ENCODE data around the gene MEF2A.

MEF2A gene

GRCh38 chr15:99752556-99752955, 186.8 kb downstream of the MEF2A start:
- H3K4me3 Mint-ChIP-seq = no peak overlapping the region
- no peaks in the 10 kb centered on the region for H3K27me3 Mint-ChIP-seq
- no peaks in the 10 kb centered on the region for H3K36me3 Mint-ChIP-seq
- no peak overlapping the region for H3K27ac Mint-ChIP-seq
- no peaks in the 10 kb centered on the region for H3K9me3 Mint-ChIP-seq
- peaks cover 7% of the 10 kb centered on the region for H3K4me1 Mint-ChIP-seq

DNA sequence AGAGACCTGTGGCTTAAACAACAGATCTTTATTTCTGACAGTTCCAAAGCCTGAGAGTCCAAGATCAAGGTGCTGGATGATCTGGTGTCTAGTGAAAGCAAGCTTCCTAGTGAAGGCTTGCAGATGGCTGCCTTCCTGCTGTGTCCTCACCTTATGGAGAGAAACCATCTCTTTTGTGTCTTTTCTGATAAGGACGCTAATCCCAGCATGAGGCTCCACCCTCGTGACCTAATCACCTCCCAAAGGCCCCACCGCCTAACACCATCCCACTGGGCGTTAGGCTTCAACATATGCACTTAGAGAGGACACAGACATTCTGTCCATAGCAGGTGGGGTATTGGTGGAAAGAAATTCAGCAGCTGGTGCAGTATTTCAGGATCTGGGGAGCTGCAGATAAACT, 187.3 kb downstream of the MEF2A start:
- Mint-ChIP-seq H3K27me3 (no peaks in the 10 kb centered on the region), H3K27ac (no peak overlapping the region), H3K9me3 (no peaks in the 10 kb centered on the region), H3K36me3 (no peaks in the 10 kb centered on the region), H3K4me1 (peaks cover 7% of the 10 kb centered on the region), H3K4me3 (no peak overlapping the region)

DNA sequence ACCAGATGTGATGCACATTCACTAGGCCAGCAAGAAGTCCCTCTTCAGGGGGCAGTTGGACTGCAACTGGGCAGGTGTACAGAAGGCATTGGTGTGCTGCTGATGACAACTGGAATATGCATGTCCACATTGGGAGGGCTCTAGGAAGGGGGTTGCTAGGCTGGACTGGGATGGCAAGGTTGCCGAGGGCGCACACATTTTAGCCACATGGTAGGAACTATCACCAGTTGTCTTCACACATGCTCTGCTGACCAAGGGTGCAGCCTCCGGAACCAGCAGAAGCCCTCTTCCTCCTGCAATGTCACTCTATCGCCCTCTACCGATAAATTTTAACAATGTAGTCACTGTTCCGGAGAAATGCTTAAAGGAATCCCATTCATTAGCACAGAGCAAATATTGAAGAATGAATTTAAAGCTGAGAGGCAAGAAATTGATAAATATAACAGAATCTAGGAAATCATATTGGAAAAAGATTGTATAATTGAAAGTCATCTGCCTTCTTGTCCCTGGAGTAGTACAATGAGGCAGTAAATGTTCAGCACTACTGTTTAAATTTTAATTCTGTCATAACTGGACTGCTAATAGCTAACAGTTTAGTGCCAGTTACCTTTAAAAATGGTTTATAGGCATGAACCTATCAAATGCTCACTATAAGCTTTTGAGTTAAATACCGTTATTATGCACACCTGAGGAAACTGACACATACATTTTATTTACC, 190.1 kb downstream of the MEF2A start:
- H3K4me3 Mint-ChIP-seq = no peak overlapping the region
- no peak overlapping the region for H3K27ac Mint-ChIP-seq
- H3K4me1 Mint-ChIP-seq = peaks cover 7% of the 10 kb centered on the region
- no peaks in the 10 kb centered on the region for H3K27me3 Mint-ChIP-seq
- no peaks in the 10 kb centered on the region for H3K36me3 Mint-ChIP-seq
- no peaks in the 10 kb centered on the region for H3K9me3 Mint-ChIP-seq

DNA sequence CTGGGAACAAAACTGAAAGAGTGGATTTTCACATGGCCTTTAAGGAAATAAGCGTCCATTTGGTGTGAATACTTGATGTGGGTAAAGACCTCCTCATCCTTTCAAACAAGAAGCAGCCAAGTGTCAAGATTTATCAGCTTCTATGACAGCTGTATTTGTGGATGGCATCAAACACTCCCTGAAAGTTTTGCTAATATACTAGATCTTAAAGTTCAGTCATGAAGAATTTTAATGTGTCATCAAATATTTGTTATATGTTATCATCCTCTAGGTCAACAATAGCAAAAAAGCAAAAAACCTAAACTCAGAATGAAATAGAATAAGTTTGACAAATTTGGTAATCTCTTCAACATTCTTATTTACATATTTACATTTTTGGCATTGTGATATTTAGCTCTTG, 196.5 kb downstream of the MEF2A start:
- Mint-ChIP-seq H3K4me1 (no peaks in the 10 kb centered on the region), H3K4me3 (no peak overlapping the region)

GRCh38 chr15:99763827-99764226, 198.0 kb downstream of the MEF2A start:
- Mint-ChIP-seq H3K27me3 (no peaks in the 10 kb centered on the region), H3K4me3 (no peak overlapping the region), H3K9me3 (no peaks in the 10 kb centered on the region), H3K27ac (no peak overlapping the region), H3K36me3 (no peaks in the 10 kb centered on the region), H3K4me1 (no peaks in the 10 kb centered on the region)

More for the DNA sequence above, 196.5 kb downstream of the MEF2A start:
- no peaks in the 10 kb centered on the region for H3K36me3 Mint-ChIP-seq
- no peaks in the 10 kb centered on the region for H3K9me3 Mint-ChIP-seq
- no peaks in the 10 kb centered on the region for H3K27me3 Mint-ChIP-seq
- H3K27ac Mint-ChIP-seq = no peak overlapping the region

GRCh38 chr15:99764522-99764921, 198.7 kb downstream of the MEF2A start:
- Mint-ChIP-seq H3K4me1 (no peaks in the 10 kb centered on the region), H3K36me3 (no peaks in the 10 kb centered on the region), H3K27me3 (no peaks in the 10 kb centered on the region)

More at GRCh38 chr15:99764522-99764921, 198.7 kb downstream of the MEF2A start:
- H3K27ac Mint-ChIP-seq = no peak overlapping the region
- H3K9me3 Mint-ChIP-seq = no peaks in the 10 kb centered on the region
- no peak overlapping the region for H3K4me3 Mint-ChIP-seq
